Peyer's patch (tissue), 4 donors: Measurements from ENCODE around the gene APOBEC3A.

Experiments used
- CTCF ChIP-seq, 6 experiments: fragments of 450-650 bp in 4 of 6; fragments of 200-600 bp in 2 of 6; sonication (generic) in 1 of 6; IDR thresholded peaks; one replicate each; pipeline ENCODE4 v1.5.1; 2017 to 2019; ENCODE audit warnings: antibody characterized with exemption in 6 of 6, mild to moderate bottlenecking in 3 of 6, moderate library complexity in 1 of 6
- POLR2A ChIP-seq, 2 donors: fragments of 450-650 bp; IDR thresholded peaks; one replicate each; pipeline ENCODE4 v1.5.1; 2017; ENCODE audit warnings: antibody characterized with exemption in 2 of 2, mild to moderate bottlenecking in 2 of 2, moderate library complexity in 2 of 2

DNA sequence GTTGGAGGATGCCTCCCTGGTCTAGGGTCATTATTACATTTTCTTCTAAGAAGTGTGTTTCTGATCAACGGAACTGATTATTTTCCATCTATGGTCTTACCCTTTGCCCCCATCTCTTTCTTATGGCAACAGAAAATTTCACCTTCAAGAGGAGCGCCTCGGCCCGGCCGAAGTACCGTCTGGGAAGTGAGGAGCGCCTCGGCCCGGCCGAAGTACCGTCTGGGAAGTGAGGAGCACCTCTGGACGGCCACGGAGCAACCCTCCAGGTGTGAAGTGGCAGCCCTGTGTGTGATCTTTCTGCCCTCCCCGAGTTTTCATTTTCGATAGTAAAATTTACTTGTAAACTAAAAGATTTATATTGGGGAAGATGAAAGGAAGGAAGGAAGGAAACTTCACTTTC is 53.5 kb downstream of the APOBEC3A start:
- no peak for TF ChIP-seq POLR2A (IDR thresholded peaks at IDR 0.05)
- TF ChIP-seq CTCF (IDR thresholded peaks at IDR 0.05) = no peak
